ENCODE results near the gene SLC18A2. TPM values are rescaled to one million over a fixed set of nuclear protein-coding genes. Genes with fewer than 3 reads are reported as not detected.

The SLC18A2 gene
- total and polyA plus RNA-seq, 9 of the 15 experiments (the other 6 are each of a cell fraction or from before 2014, with no cell fraction given), result 0.03 to 5.4 (median 0.40) TPM

- TF ChIP-seq CC2D1A (IDR thresholded peaks at IDR 0.05), result no peak
- TF ChIP-seq, protein P1, sequence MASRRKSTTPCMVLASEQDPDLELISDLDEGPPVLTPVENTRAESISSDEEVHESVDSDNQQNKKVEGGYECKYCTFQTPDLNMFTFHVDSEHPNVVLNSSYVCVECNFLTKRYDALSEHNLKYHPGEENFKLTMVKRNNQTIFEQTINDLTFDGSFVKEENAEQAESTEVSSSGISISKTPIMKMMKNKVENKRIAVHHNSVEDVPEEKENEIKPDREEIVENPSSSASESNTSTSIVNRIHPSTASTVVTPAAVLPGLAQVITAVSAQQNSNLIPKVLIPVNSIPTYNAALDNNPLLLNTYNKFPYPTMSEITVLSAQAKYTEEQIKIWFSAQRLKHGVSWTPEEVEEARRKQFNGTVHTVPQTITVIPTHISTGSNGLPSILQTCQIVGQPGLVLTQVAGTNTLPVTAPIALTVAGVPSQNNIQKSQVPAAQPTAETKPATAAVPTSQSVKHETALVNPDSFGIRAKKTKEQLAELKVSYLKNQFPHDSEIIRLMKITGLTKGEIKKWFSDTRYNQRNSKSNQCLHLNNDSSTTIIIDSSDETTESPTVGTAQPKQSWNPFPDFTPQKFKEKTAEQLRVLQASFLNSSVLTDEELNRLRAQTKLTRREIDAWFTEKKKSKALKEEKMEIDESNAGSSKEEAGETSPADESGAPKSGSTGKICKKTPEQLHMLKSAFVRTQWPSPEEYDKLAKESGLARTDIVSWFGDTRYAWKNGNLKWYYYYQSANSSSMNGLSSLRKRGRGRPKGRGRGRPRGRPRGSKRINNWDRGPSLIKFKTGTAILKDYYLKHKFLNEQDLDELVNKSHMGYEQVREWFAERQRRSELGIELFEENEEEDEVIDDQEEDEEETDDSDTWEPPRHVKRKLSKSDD (conservative IDR thresholded peaks at IDR 0.05; ENCODE audit: low read length), result no peak
- TF ChIP-seq ZNF583 (CRISPR knock-in tag; IDR thresholded peaks at IDR 0.05), result no peak
- 0 out of 2 replicates have a peak, but pooled peaks have one; percentile 24 for TF ChIP-seq ATF7 (IDR thresholded peaks at IDR 0.05)
- TF ChIP-seq NFXL1 (CRISPR knock-in tag; IDR thresholded peaks at IDR 0.05), result no peak
- no peak for TF ChIP-seq BCOR (IDR thresholded peaks at IDR 0.05)
- TF ChIP-seq, protein P2, sequence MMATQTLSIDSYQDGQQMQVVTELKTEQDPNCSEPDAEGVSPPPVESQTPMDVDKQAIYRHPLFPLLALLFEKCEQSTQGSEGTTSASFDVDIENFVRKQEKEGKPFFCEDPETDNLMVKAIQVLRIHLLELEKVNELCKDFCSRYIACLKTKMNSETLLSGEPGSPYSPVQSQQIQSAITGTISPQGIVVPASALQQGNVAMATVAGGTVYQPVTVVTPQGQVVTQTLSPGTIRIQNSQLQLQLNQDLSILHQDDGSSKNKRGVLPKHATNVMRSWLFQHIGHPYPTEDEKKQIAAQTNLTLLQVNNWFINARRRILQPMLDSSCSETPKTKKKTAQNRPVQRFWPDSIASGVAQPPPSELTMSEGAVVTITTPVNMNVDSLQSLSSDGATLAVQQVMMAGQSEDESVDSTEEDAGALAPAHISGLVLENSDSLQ (IDR thresholded peaks at IDR 0.05), result peak; percentile 28; the same call in 1 of the 2 replicates
- TF ChIP-seq ZNF274 (IDR thresholded peaks at IDR 0.05; ENCODE audit: borderline replicate concordance, low read depth, low read length), result no peak
- no peak for TF ChIP-seq MYBL2 (IDR thresholded peaks at IDR 0.05; ENCODE audit: low read depth)
- TF ChIP-seq MYBL2 (CRISPR knock-in tag; IDR thresholded peaks at IDR 0.05; ENCODE audit: borderline replicate concordance), result no peak
- TF ChIP-seq TAF7 (tag; IDR thresholded peaks at IDR 0.05), result no peak
- no peak for TF ChIP-seq LEF1 (IDR thresholded peaks at IDR 0.05)
- no peak for TF ChIP-seq CUX1 (CRISPR knock-in tag; IDR thresholded peaks at IDR 0.05)
- TF ChIP-seq EP400 (IDR thresholded peaks at IDR 0.05), result no peak
- TF ChIP-seq FOXP1 (CRISPR knock-in tag; IDR thresholded peaks at IDR 0.05), result no peak
- TF ChIP-seq MEIS2 (IDR thresholded peaks at IDR 0.05; ENCODE audit: partially characterized antibody), result peak; percentile 36
- TF ChIP-seq FOXM1 (IDR thresholded peaks at IDR 0.05; ENCODE audit: low read depth), result no peak
- no peak for TF ChIP-seq FOXM1 (CRISPR knock-in tag; IDR thresholded peaks at IDR 0.05; ENCODE audit: low read depth)
- no peak for TF ChIP-seq RFX1 (IDR thresholded peaks at IDR 0.05)
Measured at GRCh38 chr10:117272195-117273076, 31.5 kb downstream of the SLC18A2 start (continued).
